PFSK-1 (cell line): Measurements from ENCODE around the gene NDUFS8.

ENCODE experiments used
- POLR2AphosphoS5 ChIP-seq: IDR thresholded peaks from 2 replicates; pipeline ENCODE4 v1.6.1; 2012; ENCODE audit warnings: low read depth, mild to moderate bottlenecking, control low read depth, low read length, moderate library complexity
- SIN3A ChIP-seq: IDR thresholded peaks from 2 replicates; pipeline ENCODE4 v1.6.1; 2012; ENCODE audit warnings: mild to moderate bottlenecking, low read length, moderate library complexity, borderline replicate concordance; ENCODE audit not compliant: insufficient read depth
- TAF1 ChIP-seq: IDR thresholded peaks from 2 replicates; pipeline ENCODE4 v1.6.1; 2012; ENCODE audit warnings: low read length, control low read depth, borderline replicate concordance; ENCODE audit not compliant: insufficient read depth
- TF ChIP-seq, protein P1 (sequence below), 2 experiments: IDR thresholded peaks; 2 replicates each; pipeline versions ENCODE4 v1.6.1 to v1.8.0; 2011 to 2012; ENCODE audit warnings: low read depth in 2 of 2, low read length in 2 of 2, control low read depth in 1 of 2, inconsistent platforms in 1 of 2, mild to moderate bottlenecking in 1 of 2, moderate library complexity in 1 of 2; ENCODE audit not compliant: insufficient read depth in 1 of 2

DNA sequence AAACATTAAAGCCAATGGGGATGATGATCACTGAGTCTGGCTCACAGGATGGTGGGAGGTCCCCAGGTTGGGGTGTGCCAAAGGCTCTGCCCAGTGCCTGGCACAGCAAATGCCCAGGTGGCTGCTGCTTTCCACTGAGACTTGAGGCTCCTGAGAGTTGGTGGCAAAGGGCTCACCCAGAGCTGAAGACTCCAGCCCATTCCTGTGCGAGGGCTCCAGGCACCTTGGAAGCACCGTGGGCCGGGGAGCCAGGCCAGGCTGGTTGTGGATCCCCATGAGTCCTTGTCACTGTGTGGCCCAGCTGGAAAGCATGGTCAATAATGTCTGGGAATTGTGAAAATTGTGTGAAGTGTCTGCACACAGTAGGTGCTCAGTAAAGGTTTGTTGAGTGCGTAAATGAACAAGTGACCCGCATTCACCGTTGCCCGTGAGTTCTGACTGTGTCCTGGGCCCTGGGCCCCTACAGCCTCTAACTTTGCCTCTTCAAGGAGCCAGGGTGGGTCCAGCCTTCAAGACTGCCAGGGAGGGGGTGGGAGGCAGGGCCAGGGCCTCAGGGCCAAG lies 23.8 kb upstream of the NDUFS8 start:
- TF ChIP-seq, protein P1, sequence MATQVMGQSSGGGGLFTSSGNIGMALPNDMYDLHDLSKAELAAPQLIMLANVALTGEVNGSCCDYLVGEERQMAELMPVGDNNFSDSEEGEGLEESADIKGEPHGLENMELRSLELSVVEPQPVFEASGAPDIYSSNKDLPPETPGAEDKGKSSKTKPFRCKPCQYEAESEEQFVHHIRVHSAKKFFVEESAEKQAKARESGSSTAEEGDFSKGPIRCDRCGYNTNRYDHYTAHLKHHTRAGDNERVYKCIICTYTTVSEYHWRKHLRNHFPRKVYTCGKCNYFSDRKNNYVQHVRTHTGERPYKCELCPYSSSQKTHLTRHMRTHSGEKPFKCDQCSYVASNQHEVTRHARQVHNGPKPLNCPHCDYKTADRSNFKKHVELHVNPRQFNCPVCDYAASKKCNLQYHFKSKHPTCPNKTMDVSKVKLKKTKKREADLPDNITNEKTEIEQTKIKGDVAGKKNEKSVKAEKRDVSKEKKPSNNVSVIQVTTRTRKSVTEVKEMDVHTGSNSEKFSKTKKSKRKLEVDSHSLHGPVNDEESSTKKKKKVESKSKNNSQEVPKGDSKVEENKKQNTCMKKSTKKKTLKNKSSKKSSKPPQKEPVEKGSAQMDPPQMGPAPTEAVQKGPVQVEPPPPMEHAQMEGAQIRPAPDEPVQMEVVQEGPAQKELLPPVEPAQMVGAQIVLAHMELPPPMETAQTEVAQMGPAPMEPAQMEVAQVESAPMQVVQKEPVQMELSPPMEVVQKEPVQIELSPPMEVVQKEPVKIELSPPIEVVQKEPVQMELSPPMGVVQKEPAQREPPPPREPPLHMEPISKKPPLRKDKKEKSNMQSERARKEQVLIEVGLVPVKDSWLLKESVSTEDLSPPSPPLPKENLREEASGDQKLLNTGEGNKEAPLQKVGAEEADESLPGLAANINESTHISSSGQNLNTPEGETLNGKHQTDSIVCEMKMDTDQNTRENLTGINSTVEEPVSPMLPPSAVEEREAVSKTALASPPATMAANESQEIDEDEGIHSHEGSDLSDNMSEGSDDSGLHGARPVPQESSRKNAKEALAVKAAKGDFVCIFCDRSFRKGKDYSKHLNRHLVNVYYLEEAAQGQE (IDR thresholded peaks at IDR 0.05; ENCODE audit: insufficient read depth in 1 of 2, low read depth in 2 of 2, low read length in 2 of 2), result no peak
- TF ChIP-seq POLR2AphosphoS5, result no peak
- no peak for TF ChIP-seq TAF1
- no peak for TF ChIP-seq SIN3A
